SH-SY5Y (cell line): ENCODE data around the gene PTTG1IP.

Experiments used
- GATA2 ChIP-seq: IDR thresholded peaks from 2 replicates; pipeline ENCODE4 v1.6.1; 2011; ENCODE audit warnings: mild to moderate bottlenecking, low read depth, low read length
- GATA3 ChIP-seq: IDR thresholded peaks from 2 replicates; pipeline ENCODE4 v1.6.1; 2011; ENCODE audit warnings: low read depth, mild to moderate bottlenecking, low read length, moderate library complexity

DNA sequence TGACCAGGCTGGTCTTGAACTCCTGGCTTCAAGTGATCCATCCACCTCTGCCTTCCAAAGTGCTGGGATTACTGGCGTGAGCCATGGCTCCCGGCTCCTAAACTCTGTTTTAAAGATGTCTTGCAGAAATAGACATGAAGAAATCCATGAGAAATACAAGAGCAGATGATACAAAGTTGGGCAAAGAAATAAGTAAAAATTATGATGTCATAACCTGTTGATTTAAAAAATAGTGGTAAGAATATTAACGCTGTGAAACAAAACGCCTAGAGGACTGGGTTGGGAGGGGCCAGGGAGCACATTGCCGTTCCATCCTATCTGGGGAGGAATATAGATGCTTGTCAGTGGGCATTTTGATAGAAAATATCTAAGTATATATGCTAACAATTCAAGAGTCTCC is 48.4 kb upstream of the PTTG1IP start:
- no peak for TF ChIP-seq GATA2
- no peak for TF ChIP-seq GATA3
